GM21576 (cell line): ENCODE measurements around the gene HMCN2.
"Not testable (repeated sequence)": the region's sequence is repeated elsewhere in the genome, so short reads cannot be mapped to it uniquely, and the experiment has no call there.

Experiments
- ATAC-seq: cut with Tn5 transposase; IDR thresholded peaks from one replicate; pipeline ENCODE4 v1.9.1; 2021; ENCODE audit warnings: mild to moderate bottlenecking, moderate library complexity; ENCODE audit not compliant: unreplicated experiment

Gene HMCN2

DNA sequence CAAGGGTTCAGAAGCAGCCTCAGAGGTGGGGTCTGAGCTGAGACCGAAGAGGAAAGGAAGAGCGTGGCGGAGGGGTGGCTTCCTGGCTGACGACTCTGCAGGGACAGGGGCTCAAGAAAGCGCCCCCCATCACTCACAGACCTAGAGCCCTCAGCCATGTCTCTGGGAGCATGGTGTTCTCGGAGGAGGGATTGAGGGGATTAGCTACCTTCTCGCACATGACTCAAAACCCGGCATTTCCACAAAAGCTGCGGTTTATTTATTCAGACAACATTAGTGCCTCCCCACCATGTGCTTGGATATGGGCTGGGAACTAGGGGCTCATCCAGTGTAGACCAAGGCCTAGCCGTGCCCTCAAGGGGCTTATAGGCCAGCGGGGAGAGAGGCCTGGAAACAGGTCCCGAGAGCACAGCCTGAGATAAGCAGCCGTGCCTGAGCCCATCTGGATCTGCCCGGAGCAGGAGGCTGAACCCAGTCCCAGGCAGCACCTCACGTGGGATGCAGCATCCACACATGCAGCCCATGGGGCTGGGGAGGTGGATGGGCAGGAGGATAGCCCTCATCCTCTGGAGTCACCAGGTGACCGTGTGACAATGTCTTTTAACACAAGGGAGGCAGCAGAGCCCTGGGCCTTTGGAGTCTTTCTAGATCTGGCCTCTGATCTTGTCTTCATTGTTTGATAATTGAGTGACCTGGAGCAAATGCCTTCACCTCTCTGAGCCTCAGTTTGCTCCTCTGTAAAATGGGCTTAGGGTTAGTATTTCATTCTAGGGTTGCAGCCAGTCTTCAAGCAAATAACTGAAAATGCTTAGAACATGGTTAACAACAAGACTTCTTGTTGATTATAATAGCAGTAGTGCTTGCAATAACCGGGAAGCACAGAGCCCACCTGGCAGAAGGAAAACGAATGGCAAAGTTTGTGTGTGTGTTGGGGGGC is 878 bp upstream of the HMCN2 start:
- no peak for ATAC-seq

DNA sequence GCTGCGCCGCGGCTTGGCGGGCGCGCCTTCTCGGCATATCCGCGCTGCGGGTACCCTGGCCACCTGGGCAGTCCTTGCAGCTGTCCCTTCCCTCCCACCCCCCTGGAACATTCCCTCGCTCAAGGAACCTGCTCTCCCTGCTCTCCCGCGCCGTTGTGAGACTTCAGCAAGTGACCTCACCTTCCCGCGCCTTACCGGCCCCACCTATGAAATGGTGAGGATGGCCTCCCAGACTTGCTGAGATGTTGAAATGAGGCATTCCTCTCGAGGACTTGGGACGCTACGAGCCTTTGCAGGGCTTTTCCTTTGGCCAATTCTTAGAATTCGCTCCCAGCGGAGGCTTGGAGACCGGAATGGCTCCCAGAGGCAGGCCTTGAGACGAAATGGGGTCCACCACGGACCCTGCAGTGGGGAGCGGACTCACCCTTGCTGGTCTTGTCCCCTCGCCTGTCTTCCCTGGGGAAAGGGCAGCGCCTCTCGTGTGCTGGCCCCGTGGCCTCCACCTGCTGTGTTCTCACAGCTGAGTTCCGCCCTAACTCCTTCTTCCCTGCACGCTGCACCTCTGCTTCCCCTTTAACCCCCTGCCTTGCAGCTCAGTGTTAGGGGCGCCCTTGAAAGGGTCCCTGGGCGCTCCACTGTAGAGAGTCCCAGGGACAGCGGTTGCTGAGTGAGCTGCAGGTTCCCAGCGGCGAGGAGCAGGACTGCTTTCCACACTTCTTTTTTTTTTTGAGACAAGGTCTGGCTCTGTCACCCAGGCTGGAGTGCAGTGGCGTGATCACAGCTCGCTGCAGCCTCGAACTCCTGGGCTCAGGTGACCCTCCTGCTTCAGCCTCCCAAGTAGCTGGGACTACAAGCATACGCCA is 907 bp downstream of the HMCN2 start:
- no peak for ATAC-seq

DNA sequence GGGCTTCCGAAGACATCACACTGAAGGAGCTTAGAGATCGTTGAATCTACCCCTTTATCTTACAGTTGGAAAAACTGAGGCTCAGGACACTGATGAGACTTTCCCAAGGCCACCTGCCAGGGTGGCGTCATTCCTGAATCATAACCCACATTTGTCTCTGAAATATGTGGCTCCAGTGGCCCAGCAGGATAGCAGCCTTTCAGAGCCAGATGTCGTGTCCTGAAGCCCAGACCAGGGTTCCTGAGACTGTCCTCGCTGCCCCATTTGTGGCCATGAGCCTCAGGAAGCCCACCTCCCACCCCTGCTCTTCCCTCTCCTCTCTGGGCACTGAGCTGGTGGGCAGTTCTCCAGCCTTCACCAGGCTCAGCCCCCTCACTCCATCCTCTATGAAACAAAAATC is 2.4 kb downstream of the HMCN2 start:
- ATAC-seq: no peak

DNA sequence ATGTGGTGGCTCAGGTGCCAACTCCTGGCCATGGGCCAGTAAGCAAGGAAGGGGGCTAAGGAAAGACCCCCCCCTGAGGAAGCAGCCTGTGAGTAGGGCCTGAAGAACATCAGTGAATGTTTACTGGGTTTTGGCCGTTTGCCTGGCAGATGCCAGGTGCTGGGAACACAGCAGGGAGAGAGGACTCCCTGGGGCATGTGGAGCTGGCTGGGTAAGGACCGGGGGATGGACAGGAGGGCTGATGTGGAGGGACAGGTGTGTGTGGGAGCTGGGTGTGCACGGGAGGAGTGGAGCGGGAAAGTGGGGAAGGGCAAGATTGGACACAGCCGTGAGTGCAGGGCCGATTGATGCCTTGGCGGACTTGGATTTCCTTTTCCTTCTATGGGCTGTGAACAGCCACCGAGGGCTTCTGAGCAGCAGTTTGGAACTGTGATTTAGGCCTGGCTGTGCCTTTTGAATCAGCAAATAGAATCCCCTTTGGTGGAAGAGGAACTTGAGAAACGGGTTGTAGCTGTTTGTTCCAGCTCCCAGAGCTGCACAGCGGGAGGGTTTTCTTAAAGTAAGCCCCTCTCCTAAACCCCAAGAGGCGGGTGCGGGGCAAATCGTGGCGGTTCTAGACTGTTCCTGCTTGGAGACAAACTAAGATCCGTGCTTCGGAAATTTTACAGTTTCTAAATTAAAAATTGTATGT is 3.1 kb downstream of the HMCN2 start:
- ATAC-seq: no peak

DNA sequence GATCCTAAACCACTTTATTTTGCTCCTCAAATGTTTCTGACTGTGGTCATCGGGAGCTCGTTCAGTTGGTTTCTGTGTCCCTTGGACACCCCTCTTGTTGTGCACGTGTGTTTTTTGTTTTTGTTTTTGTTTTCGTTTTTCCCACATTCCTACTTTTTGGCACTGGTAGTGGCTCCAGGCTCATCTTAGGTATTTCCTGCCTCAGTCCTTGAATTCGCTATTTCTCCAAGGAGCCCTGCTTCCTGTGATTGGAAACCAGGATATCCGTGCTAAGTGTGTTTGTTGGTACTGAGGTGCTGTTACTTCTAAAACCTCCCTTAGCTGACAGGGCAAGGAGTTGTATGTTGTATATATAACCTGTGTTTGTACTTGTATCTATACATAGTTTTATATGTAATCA is 5.9 kb downstream of the HMCN2 start:
- ATAC-seq: no peak

DNA sequence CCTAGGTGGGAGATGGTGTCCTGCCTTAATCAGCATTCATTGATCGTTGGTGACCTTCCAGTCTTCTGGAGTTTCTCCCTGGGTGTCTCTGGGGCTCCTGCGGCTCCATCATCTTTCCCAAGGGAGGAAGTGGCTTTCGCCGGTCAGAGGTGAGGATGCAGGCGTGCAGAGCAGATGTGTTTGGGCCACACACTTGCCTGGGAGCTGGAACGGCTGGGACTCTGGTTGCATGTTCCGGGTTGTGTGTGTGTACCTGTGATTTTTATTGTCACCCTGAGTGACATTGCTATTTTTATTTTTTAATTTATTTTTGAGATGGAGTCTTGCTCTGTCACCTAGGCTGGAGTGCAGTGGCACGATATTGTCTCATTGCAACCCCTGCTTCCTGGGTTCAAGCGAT is 9.6 kb downstream of the HMCN2 start:
- no peak for ATAC-seq

DNA sequence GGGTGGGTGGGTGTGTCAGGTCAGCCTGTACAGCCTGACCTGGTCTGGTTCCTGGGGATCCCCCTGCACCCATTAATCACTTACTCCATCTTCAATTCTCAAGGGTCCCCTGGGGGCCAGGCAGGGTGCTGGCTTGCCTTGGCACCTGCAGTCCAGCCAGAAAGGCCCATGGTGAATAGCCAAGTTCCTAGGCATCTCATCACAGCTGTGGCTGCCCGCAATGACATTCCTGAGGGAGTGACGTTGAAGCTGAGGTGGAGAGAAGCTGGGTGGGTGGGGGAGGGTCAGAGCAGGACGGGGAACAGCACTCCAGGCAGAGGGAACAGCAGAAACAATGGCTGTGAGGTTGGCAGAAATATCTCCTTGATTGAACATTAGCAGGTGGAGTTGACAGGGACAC is 10.6 kb downstream of the HMCN2 start:
- ATAC-seq: no peak

DNA sequence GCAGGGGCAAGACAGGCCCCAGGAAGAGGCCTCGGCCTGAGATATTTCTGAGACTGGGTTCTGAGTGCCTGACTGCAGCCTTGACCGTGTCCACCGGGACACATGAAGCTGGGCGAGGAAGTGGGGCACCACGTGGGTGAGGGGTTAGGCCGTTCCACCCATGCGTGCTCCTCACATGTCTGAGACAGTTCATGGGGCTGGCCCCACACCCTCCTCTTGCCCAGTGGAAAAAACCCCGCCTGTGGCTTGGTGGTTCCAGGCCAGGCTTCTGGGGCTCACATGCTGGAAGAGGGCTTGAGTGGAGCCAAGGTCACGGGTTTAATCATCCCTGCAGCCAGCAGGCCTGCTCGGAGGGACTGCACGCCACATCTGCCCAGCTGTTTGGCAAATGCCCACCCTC is 11.4 kb downstream of the HMCN2 start:
- no peak for ATAC-seq

DNA sequence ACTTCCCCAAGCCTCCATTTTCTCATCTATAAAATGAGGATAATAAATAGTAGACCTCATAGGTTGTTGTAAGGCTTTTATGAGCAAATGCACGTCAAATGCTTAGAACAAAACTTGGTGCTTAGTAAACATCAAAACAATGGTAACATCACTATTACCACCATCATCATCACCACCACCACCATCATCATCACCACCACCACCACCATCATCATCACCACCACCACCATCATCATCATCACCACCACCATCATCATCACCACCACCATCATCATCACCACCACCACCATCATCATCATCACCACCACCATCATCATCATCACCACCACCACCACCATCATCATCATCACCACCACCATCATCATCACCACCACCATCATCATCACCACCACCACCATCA is 12.0 kb downstream of the HMCN2 start:
- ATAC-seq: not testable (repeated sequence)

DNA sequence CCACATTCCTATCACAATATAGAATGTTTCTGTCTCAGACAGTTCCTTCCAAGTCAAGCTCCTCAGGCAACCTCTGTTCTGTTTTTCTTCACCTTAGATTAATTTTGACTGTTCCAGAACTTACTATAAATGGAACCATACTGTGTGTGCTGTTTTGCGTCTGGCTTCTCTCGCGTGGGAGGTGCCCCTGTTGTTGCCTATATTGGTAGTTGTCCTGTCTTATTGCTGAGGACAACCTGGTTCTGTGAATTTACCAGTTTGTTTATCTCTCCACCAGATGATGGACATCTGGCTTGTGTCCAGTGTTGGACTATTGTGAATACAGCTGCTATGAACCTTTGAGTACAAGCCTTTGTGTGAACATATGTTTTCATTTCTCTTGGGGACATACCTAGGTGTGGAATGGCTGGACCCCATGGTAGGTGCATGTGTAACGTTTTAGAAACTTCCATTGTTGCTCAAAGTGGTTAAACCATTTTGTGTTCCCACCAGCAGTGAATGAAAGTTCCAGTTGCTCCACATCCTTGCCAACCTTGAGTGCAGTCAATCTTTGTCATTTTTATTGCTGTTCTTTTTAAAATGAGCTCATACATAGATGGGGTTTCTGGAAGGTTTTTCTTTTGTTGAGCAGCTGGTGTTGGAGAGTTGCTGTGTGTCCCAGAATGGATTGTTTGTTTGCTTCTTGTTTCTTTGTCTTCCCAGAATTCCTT is 18.1 kb downstream of the HMCN2 start:
- ATAC-seq: no peak

DNA sequence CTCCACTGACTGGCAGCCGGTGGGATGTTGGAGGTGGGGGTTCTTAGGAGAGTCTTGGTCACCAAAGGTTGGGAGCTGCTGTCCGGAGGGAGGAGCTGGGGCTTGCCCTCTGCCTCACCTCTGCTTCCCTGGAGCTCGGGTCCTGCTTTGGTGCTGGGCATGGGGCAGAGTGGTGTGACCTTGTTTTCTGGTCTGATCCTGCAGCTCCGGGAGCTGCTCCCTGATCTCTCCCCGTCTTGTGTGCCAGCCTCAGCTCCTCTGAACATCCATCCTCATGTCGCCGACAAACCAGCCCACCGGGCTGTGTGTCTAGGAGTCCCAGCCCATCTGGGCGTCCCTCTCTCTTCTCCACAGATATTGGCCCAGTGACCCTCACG is 18.7 kb downstream of the HMCN2 start:
- no peak for ATAC-seq

DNA sequence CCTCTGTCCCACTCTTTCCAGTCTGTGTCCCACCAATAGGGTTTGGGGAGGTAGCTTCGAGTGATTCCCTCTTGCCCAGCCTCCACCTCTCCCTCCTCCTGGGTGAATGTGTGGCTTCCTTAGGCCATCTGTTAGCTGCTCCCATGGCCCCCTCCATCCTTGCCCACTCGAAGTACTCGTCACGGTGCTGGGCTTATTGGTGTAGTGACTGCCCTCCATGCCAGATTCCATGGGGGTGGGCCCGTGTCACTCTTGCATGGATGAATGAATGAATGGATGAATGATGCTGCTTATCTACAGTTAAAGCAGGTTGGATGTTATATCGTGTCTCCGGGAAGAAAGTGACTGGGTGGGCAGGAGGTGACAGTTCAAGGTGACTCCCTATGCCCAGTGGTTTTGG is 19.1 kb downstream of the HMCN2 start:
- no peak for ATAC-seq

DNA sequence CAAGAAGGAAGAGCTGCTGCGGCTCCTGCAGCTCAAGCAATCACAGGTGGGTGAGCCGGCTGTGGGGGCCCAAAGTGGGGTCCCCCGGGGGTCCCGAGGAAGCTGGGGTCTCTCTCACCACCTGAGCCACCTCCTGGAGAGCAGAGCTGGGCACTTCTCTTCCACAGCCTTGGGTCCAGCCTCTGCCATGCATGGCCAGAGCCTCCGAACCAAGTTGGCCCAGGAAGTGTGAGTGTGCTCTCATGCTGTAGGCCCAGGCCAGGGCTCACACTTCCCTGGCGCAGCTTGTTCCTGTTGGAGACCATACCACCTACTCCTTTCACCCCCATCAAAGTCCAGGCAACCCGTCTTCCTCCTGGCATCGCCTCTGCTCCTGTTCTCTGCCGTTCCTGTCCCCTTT is 19.7 kb downstream of the HMCN2 start:
- ATAC-seq: no peak

DNA sequence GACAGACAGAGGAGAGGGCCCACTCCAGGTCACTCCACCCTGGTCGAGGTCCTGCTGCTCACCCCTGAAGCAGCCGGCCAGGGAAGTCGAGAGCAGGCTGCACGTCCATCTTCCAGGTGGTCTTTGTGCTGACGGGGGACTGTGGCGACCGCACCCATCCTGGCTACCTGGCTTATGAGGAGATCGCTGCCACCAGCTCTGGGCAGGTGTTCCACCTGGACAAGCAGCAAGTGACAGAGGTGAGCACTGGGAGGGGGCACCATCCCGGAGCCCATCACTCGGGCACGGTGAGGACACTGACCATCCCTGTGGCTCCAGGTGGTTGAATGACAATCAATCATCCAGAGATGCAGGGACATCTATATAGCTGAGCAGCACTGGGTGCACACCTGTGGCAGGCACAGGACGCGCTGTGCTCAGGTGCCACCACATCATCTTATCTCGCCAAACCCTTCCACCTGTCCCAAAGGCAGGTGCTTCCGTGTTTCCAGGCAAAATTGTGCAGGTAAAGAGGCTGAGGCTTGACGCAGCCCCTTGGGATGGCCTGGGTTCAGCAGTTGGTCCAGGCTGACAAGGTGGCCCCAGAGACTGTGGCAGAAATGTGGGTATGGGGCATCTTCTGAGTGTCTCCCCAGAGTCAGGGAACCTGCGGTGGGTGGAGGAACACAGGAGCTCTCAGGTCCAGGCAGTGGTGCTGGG is 20.7 kb downstream of the HMCN2 start:
- no peak for ATAC-seq

DNA sequence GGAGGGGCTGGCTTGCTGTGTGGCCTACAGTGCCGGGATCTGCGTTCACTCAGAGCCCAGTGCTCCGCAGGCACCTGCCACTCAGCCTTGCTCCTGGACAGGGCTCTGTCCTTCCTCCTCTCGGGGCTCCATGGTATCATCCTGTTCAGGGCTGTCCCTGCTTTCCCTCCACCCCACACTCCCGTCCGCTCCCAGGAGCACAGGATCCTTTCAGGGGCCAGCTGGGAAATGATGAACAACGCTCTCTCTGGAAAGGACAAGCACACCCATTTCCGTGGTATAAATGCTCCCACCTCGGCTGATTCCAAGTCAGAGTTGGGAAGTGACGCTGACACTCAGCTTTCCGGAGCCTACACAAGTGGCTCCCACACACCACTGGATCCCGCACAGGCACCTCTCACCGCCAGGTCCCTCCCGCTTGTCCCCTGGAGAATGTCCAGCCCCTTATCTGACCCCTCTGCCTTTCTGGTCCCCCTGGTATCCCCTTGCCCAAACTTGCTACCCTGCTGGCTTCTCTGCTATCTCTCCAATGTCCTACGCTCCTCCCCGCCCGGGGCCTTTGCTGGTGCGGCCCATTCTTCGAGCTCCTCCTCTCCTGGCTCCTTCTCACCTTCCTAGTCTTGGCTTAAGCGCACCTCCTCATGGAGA is 21.3 kb downstream of the HMCN2 start:
- ATAC-seq: no peak

DNA sequence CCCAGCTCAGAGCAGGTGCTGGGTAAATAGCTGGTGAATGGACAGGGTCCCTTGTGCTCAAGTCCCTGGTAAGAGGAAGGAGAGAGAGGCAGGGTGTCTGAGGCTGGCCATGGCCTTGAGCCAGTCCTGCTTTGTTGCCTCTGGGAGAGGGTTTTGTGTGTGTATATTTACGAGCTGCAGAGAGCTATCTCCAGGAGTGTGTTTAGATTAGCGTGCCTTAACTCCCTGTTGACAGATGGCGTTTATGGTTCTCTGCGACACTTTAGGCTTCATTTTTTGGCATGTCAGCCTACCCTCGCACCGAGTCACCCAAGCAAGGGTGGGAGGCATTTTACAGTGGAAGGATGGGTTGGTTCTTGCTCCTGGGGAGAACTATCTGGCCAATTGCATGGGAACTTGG is 22.2 kb downstream of the HMCN2 start:
- no peak for ATAC-seq

DNA sequence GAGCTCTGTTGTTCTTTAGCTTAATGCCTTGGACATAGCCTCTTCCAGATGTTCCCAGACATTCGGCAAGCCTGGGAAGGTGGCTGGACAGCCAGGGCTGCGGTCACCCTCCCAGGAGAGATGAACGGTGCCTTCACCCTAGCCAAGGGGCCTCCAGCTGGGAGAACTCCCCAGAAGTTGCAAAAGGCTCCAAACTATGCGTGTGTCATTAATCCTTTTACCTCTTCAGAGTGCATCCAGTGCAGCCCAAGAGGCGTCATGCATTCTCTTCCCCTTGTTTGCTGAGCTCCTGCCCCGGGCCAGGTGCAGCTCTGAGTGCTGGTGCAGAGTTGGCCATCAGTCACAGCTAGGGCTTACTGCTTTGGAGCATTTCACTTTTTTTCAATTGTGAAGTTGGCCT is 22.8 kb downstream of the HMCN2 start:
- no peak for ATAC-seq

DNA sequence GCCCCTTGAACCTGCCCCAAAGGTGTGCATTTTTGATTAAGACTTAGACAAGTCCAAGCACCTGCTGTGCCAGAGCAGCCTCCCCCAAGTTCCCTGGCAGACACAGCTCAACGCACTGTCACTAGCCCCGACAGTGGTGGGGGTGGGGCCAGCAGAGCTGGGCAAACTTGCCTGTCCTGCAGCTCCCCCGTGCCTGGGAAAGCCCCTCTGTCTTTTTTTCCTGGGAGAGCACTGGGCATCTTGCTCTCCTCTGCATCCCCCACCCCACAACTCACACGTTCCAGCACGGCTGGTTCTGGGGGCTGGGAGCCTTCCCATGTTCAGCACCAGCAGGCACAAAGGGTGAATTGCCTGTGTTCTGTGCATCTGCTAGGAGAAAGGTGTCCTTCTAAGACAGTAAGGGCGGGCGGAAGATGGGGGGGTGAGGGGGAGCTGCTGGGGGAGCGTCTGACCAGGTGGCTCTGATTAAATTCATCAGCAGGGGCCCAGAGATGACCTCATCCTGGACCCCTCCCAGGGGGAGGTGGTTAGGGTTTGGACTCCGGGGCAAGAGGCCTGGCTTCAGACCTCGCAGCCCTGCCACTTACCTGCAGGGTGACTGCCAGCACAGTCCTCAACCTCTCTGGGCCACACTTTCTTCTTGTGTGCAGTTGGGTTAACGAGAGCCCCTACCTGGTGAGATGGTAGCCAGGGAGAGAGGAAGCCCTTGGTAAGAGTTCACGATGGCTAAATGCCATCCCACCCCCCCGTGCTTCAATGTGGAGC is 23.5 kb downstream of the HMCN2 start:
- ATAC-seq: no peak

DNA sequence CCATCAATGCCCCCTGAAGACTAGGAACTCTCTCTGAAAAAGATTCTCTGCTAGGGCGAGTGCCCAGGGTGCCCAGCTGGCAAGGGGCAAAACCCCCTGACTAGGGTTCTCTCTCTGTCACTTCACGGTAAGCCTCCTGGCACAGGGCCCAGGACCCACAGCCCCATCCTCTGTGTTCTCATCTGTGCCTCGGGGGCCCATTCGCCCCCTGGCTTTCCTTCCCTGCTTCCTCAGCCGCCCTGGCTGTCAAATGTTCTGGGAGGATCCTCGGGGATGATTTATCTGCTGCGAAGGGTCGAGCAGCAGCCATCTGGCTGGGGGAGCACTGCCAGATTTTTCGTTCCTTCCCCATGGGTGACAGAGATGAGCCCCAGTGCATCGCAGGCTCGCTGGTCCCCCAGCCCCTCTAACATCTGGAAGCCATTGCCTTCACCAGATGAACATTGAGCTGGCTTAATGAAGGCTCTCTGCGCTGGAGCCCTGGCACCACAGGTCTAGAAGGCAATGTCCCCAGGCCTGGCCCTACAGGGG is 24.2 kb downstream of the HMCN2 start:
- no peak for ATAC-seq
